ENCODE results near the gene HSD17B2. TPM values are rescaled to one million over a fixed set of nuclear protein-coding genes. Genes with fewer than 3 reads are reported as not detected.
A peak's percentile ranks its signal among the peaks of the same experiment; 100 is the strongest.
"Not testable (repeated sequence)": the region's sequence is repeated elsewhere in the genome, so short reads cannot be mapped to it uniquely, and the experiment has no call there.

The HSD17B2 gene
- total RNA-seq, 1 donor from 2014 or later = 4.1 TPM

DNA sequence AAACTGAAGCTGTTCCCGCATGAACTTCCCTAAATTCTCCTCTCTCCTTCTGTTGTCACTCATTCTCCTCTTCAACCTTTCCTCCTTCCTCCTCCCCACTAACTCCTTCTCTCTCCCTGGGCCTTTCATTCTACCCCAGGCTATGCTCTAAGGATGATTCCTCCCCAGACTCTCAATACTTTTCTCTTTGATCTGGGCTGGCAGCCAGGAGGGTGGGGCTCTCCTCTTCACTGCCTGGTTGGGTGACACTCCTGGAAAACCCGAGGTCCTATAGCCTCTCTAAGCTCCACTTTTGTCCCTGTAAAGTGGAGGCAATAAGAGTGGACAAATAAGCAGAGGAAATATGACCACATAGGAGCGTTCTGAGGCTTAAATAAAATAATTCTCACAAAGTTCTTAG lies 46.2 kb downstream of the HSD17B2 start:
- DNase-seq (ENCODE audit: low read depth) = no peak

DNA sequence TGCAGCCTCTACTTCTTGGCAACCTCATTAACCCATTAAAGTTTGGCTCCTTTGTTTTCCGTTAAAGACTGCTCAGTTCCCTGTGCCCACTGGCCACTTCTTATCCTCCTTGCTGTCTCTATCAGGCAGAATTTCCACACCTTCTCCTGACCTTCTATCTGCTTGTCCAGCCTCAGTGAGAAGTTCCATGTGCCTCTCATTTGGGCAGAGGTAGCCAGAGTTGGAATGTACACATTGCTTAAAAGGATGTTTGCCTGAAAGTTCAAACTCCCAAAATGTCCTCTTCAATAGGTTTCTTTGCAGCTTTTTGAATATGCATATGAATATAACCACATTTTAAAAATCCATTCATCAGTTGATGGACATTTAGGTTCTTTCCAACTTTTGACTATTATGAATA lies 47.0 kb downstream of the HSD17B2 start:
- no peak for DNase-seq (ENCODE audit: low read depth)

DNA sequence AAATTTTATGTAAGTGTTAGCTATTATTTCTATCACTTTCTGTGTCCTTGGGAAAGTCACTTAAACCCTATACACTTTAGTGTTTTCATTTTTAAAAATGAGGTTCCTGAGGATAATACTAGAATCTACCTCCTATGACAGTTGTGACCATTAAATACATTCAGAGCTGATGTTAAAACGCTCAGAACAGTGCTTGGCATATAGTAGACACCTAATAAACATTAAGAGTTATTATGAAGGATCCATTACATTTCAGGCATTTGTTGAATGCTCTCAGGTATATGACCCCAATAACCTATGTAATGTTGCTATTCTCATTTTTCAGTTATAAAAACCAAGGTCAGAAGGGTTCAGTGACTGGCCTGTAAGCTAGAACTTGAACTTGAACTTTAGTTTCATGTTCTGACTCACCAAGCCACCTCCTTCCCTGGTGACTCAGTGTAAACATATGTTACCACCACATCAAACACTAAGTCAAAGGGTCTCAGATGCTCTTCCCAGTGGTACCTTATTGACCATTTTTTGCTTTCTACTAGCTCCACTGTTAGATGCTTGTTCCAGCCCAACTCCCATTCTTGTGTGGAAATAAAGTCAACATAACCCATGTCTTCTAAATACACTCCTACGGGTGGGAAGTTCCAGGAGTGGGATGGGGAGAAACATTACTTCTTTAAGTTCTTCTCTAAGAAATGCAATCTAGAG lies 47.6 kb downstream of the HSD17B2 start:
- DNase-seq (ENCODE audit: low read depth) = peak; percentile 50

DNA sequence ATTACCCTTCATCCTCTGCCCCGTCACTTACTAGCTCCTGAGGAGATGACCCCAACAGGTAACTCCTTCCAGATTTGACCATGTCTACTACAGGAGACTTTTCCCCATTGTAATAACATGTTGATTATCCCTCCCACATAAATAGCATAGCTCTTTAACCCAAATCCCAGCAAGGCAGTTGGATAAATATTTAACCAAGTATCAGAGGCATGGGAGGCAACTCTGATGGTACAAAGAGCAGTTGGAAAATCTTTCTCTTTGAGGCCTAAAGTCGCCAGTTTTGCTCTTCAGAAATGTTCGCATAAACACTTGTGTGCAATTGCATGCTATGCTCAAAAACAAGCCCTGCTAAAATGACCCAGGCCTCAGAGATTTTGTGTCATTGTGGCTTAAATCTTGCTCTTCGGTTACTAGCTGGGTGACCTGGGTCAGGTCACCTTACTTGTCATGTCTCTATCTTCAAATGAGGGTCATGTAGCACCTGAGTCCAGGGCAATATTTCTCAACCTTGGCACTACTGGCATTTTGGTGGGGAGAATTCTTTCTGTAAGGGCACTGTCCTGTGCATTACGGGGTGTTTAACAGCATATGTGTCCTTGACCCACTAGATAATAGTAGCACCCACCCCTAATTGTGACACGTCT lies 48.8 kb downstream of the HSD17B2 start:
- no peak for DNase-seq (ENCODE audit: low read depth)

DNA sequence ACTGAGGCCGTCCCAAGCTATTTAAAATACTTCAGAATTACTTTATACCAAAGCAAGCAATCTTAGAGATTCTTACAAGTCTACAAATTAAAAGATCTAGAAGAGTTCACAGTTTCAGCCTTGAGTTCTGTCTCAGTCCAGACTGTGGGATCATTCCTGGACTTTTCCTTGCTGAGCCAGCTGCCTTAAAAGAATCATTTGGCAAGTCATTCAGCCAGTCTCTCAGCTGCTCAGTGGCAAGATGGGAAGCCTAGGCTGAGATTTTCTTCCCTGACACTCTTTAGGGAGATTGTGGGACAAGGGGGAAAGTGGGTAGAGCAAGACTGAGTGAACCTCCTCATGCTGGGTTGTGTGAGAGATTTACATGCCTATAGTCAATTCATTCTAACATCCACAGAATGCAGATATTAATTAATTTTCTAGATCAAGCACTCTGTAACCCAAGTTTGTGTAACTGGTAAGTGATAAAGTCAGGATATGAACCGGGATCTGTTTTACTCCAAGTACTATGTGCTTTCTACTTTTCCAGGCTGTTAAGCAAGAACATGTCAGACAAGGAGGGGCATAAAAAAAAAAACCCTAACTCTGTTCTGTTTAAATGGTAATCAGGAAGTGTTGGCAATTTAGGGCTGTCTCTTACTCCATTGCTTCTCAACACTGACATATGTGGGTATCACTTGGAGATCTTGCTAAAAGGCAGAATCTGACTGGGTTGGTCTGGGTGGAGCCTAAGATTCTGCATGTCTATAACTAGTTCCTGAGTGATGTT lies 50.1 kb downstream of the HSD17B2 start:
- DNase-seq (ENCODE audit: low read depth) = peak; percentile 69

DNA sequence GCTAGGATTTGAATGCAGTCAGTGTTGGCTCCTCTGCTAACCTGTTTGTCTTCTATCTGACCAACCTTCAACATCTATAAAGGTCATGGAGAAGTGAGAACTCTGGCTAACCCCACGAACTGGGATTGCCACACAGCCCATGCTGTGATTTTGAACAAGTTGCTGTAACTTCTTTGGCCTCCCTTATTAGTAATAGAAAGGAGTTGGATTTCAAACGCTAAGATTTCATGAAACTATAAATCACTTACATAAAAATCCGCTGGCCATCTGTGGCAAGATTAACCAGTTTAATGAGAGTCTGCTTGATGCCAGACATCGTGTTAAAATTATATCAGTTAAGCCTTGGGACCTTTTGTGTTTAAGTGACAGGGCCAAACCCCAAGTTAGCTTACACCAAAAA lies 53.4 kb downstream of the HSD17B2 start:
- no peak for DNase-seq (ENCODE audit: low read depth)

DNA sequence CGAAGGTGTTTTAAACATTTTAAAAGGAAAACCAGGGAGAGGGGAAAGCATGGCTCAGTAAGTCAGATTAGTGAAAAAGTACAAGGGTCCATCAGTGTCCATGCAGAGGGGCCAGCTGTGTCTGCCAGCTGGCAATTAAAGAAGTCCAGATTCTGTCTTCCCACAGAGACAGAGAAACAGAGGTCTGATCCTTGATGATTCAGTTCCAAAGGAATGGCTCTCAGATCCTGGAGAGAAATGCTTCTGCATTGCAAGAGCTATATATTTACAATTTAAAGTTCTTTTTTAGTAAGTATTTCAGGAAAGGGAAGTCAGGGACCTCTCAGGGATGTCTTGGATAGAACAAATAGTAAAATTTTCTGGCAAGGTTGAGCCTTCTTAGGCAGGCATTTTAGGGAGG lies 56.2 kb downstream of the HSD17B2 start:
- peak; percentile 46 for DNase-seq (ENCODE audit: low read depth)

DNA sequence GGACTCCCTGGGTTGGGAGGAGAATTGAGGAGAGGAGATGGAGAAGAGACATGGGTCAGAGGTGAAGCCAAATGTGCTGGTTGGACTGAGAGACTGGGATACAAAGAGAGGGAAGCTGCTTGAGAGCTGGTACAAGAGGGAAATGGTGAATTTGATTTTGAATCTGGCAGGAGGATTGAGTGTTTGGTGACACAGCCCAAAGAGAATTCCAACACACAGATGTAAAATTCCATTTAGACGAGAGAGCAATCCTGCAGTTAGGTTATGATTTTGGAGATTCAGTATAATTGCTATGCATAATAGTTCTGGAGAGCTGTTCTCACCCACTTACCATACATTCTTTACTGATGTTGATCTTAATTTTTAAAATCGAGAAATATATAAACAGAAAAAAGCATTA lies 57.7 kb downstream of the HSD17B2 start:
- peak; percentile 16 for DNase-seq (ENCODE audit: low read depth)

DNA sequence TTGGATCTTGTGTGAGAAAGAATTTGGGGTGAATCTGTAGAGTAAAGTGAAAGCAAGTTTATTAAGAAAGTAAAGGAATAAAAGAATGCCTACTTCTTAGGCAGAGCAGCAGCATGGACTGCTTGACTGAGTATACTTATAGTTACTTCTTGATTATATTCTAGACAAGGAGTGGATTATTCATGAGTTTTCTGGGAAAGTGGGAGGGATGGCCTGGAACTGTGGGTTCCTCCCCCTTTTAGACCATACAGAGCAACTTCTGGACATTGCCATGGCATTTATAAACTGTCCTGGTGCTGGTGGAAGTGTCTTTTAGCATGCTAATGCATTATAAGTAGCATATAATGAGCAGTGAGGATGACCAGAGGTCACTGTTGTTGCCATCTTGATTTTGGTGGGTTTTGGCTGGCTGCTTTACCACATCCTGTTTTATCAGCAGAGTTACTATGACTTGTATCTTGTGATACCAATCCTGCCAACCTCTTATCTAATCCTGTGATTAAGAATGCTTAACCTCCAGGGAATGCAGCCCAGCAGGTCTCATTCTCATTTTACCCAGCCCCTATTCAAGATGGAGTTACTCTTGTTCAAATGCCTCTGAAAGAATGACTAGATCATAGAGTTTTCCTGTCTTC lies 58.7 kb downstream of the HSD17B2 start:
- no peak for DNase-seq (ENCODE audit: low read depth)

DNA sequence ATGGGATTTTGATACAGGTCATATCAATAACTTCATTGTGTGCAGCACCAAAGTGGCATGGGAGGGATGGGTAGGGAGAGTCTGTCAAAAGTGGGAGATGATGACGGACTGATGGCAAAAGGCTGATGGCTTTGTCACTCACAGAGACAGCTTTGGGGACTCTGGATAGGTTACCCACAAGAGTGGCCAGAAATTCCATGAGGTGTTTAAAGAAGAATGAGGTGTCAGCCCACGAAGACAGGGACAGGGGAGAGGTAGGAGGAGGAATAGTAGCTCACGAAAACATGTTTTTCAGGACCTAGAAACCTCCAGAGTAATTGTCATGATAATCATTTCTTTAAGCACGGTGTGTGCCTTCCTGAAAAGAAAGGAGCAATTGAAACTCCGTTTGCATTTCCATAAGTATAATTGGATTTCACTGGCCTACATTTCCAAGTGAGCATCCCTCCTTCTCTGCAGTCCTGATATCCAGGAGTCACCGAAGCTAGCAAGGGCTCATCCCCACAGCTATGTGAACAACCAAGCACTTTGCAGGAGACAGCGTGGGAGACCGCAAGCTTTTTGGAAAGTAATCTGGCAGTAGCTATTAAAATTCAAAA lies 60.0 kb downstream of the HSD17B2 start:
- no peak for DNase-seq (ENCODE audit: low read depth)

DNA sequence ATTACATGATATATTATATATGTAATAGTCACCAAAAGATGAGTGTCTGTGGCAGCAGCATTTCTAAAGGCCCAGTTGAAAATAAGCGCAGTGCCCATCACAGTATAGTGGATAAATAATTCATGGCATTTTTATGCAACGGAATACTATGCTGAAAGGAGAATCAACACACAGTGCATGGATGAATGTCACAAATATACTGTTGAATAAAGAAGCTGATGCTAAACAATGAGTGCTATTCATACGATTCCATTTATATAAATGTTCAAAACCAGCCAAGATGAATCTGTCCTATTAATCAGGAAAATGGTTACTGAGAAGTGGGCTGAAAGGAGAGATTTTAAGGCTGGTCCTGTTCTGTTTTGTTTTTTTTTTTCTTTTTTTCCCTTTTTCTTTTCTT lies 61.6 kb downstream of the HSD17B2 start:
- no peak for DNase-seq (ENCODE audit: low read depth)

DNA sequence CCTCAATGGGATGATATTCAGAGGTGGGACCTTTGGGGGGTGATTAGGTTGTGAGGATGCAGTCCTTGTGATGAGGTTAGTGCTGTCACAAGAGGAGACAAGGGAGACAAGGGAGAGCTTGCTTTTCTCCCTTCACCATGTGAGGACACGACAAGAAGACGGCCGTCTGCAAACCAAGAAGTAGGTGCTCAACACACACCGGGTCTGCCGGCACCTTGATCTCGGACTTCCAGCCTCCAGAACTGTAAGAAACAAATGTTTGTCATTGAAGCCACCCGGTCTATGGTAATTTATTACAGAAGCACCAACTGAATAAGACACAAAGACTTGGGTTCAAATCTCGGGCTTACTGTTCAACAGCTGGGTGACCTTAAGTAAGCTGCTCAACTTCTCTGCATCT lies 70.1 kb downstream of the HSD17B2 start:
- no peak for DNase-seq (ENCODE audit: low read depth)

DNA sequence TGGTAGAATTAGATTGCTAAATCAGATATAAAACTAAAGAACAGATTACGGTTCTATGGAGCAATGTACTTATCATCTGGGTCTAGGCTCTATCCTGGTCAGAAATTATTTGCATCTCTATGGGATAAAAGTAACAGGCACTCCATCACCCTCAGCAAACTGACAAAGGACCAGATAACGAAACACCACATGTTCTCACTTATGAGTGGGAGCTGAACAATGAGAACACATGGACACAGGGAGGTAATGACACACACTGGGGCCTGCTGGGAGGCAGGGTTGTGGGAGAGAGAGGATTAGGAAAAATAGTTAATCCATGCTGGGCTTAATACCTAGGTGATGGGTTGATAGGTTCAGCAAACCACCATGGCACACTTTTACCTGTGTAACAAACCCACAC lies 73.0 kb downstream of the HSD17B2 start:
- DNase-seq (ENCODE audit: low read depth) = no peak

DNA sequence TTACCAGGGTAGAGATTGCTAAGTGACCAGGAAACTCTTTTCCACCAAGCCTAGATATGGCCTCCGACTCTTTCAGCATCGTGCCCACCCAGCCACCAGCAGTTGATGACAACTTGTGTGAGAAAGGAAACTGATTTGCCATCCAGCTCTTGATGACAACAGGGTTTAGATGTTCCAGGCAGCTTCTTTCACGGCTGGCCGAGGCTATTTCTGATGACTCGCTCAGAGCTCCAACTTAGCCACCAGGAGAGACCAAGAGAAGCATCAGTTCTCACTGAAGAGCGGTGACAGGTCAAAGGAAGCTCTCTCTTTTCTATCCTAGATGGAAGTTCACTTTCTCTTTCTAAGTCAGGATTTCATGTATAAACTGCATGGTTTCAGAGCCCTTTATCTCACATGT lies 73.7 kb downstream of the HSD17B2 start:
- DNase-seq (ENCODE audit: low read depth) = no peak

DNA sequence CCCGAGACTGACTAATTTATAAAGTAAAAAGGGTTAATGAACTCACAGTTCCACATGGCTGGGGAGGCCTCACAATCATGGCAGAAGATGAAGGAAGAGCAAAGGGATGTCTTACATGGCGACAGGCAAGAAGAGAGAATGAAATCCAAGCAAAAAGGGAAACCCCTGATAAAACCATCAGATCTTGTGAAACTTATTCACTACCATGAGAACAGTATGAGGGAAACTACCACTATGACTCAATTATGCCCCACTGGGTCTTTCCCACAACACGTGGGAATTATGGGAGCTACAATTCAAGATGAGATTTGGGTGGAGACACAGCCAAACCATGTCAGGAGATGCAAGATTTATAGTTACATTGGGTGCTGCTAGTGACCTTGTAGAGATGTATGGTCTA lies 74.2 kb downstream of the HSD17B2 start:
- not testable (repeated sequence) for DNase-seq (ENCODE audit: low read depth)

DNA sequence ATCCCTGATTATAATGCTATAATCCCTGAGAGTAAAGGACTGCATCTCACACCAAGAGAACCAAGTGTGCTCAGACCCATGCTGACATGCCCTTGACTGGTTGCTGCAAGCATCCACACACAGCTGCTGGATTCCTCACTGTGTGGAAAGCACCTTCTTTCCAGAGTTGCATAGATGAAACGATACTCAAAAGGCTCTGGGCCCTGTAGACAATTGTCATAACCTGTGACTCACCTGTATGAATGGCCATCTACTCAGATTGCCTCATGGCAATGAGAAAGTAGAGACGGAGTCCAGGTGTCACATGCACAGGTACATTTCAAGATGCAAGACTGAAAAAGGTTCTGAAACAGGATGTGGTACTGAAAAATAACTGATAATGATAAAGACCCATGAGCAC lies 76.9 kb downstream of the HSD17B2 start:
- DNase-seq (ENCODE audit: low read depth) = no peak

DNA sequence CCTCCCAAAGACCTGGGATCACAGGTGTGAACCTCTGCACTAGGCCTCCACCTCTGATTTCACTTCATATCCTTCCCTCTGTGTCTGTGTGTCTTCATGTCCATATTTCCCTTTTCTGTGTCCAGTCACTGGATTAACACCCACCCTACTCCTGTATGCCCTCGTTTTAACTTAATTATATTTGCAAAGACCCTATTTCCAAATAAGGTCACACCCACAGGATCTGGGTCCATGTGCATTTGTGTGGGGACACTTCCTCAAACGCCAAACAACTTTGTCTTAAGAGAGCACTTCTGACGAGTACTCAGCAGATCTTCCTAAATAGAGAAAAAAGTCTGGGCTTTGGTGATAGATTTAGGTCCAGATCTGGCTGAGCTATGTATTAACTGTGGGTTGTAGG lies 78.7 kb downstream of the HSD17B2 start:
- no peak for DNase-seq (ENCODE audit: low read depth)

DNA sequence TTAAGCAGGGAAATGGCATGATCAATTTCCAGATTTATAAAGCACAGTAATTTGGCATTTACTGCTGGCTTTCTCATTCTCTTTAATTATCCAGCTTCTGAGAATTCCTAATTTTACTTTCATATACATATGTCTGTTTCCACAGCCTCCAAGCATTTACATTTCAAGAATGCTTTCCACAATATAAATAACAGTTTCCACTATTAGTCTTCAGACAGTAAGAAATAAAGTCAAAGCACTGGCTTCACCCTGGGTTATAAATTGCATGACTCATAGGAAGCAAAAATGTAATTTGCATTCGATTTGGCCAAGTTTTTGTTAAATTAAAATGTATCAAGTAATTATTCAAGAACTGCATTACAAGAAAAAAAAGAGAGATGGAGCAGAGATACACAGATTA lies 81.5 kb downstream of the HSD17B2 start:
- no peak for DNase-seq (ENCODE audit: low read depth)

DNA sequence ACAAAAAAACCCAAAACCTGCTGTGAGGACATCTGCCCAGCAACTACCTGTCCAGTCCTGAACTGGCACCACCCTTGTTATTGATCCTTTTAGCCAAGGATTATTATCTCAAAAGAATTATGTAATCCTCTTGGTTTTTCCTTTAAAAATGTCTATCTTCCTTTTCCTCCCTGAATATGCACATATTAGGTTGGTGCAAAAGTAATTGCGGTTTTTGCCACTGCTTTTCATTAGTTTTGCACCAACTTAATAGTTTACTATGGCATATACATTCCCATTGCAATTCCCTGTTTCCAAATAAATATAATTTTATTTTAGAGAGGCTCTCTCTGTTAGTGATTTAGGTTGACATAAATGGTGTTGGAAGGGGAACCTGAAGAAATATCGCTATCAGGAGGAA lies 83.7 kb downstream of the HSD17B2 start:
- no peak for DNase-seq (ENCODE audit: low read depth)

DNA sequence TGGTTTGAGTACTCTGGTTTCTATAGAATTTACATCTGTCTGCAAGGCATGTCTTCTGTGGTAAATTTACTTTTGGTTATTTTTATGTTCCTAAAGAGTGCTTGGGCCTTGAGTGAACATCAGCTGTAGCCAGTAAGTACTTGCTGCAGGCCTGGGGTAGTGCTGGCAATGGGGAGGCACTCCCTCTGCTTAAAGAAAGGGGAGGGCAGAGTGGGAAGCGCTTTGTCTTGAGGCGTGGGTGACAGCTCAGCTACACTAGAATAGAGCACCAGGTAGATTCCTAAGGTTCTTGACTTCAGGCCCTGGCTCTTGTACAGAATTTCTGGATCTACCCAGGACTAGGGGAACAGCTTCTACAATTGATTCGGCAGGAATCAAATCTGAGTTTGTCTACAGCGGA lies 84.4 kb downstream of the HSD17B2 start:
- no peak for DNase-seq (ENCODE audit: low read depth)

DNA sequence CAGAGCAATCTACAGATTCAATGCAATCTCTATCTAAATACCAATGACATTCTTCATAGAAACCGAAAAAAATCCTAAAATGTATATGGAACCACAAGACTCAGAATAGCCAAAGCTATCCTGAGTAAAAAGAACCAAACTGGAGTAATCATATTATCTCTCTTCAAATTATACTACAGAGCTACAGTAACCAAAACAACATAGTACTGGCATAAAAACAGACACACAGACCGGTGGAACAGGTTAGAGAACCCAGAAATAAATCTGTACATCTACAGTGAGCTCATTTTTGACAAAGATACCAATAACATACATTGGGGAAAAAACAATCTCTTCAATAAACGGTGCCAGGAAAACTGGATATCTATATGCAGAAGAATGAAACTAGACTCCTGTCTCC lies 89.6 kb downstream of the HSD17B2 start:
- DNase-seq (ENCODE audit: low read depth) = no peak

DNA sequence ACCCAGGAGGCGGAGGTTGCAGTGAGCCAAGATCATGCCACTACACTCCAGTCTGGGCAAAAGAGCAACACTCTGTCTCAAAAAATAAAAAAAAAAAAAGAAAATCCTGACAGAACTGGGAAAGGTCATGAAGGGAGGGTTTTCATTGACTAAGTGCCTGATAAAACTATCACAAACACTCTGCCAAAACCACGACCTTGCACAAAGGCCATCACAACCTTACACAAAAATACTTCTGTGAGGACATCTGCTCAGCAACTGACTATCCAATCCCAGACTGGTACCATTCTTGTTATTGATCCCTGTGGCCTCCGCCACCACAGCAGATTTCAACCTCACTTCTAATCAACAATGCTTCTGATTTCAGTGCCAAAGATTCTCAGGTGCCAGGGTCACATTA lies 94.8 kb downstream of the HSD17B2 start:
- no peak for DNase-seq (ENCODE audit: low read depth)

All from myocyte (in vitro differentiated cells).